GM12878 (cell line): ENCODE measurements around the gene OGDHL. TPM values are rescaled to one million over a fixed set of nuclear protein-coding genes. Genes with fewer than 3 reads are reported as not detected.

Experiments used
- ATAC-seq: fragments of 200-7000 bp; cut with Tn5 transposase; 3 replicates; pipeline ENCODE4 v1.9.1; 2020; ENCODE audit warnings: mild to moderate bottlenecking, moderate library complexity
- BruUV-seq: library from RNA; stranded (reverse); fragments of 400-500 nt; replicated peaks from 2 replicates; lab custom pipeline; 2021; lab: Mats Ljungman, UMichigan
- CTCF ChIA-PET: fragments of 300-600 bp; sonication (Branson Sonifier 250); formaldehyde crosslinking; extraction: SDS; loops from one replicate; lab custom pipeline; 2021; ENCODE audit warnings: inconsistent platforms; lab: Yijun Ruan, JAX
- POLR2A ChIA-PET: fragments of 350-600 bp; formaldehyde crosslinking; extraction: SDS; loops from one replicate; lab custom pipeline; 2021; ENCODE audit warnings: inconsistent platforms; lab: Charles Lee
- RAD21 ChIA-PET: fragments of 300-600 bp; sonication (Branson Sonifier 250); formaldehyde crosslinking; loops from one replicate; lab custom pipeline; 2023; ENCODE audit warnings: antibody characterized with exemption; ENCODE audit not compliant: unreplicated experiment; lab: Charles Lee
- SMC1A ChIA-PET: fragments of 300-600 bp; sonication (Branson Sonifier 250); formaldehyde crosslinking; loops from one replicate; lab custom pipeline; 2023; ENCODE audit not compliant: unreplicated experiment, uncharacterized antibody; lab: Charles Lee
- DNase-seq: peaks from one replicate; pipeline ENCODE4 v3.0.0-alpha.2; 2011; ENCODE audit warnings: low read depth, low spot score
- FAIRE-seq: peaks from 3 replicates; lab custom pipeline; 2011; peaks lifted over from hg19 to GRCh38; lab: Jason Lieb, UNC
- H2AFZ ChIP-seq: 2 replicates; pipeline ENCODE4 v1.6.0; 2011; ENCODE audit warnings: low read depth, low read length, control low read depth; ENCODE audit not compliant: control insufficient read depth
- H3K27ac ChIP-seq: 2 replicates; pipeline ENCODE4 v1.5.1; 2011; ENCODE audit warnings: control low read depth; ENCODE audit not compliant: control insufficient read depth, insufficient read depth
- H3K27me3 ChIP-seq, 2 experiments: replicated peaks in 1 of 2; 2 replicates each; pipeline versions ENCODE4 v1.6.0 to v1.6.1; 2011; ENCODE audit warnings: low read length in 1 of 2; ENCODE audit not compliant: control insufficient read depth in 2 of 2, insufficient read depth in 2 of 2
- H3K36me3 ChIP-seq, 2 experiments: 2 replicates each; pipeline ENCODE4 v1.5.1; 2011; ENCODE audit warnings: low read length in 1 of 2; ENCODE audit not compliant: control insufficient read depth in 2 of 2, insufficient read depth in 2 of 2
- H3K4me1 ChIP-seq: 2 replicates; pipeline ENCODE4 v1.6.1; 2011; ENCODE audit warnings: mild to moderate bottlenecking, low read length, moderate library complexity, mixed read lengths; ENCODE audit not compliant: control insufficient read depth, insufficient read depth
- H3K4me2 ChIP-seq: 2 replicates; pipeline ENCODE4 v1.6.0; 2011; ENCODE audit warnings: control low read depth; ENCODE audit not compliant: control insufficient read depth, insufficient read depth
- H3K4me3 ChIP-seq: fragments of 200-600 bp; sonication (generic); 2 replicates; pipeline ENCODE4 v1.5.1; 2016
- H3K79me2 ChIP-seq: 2 replicates; pipeline ENCODE4 v1.6.0; 2011; ENCODE audit warnings: low read length; ENCODE audit not compliant: control insufficient read depth, insufficient read depth
- H3K9ac ChIP-seq: 2 replicates; pipeline ENCODE4 v1.8.0; 2011; ENCODE audit warnings: low read length, control low read depth, mixed read lengths; ENCODE audit not compliant: control insufficient read depth, insufficient read depth
- H3K9me3 ChIP-seq: replicated peaks from 3 replicates; pipeline ENCODE4 v1.5.1; 2011; ENCODE audit warnings: mild to moderate bottlenecking, low read length; ENCODE audit not compliant: control insufficient read depth, insufficient read depth
- H4K20me1 ChIP-seq: 2 replicates; pipeline ENCODE4 v1.6.0; 2011; ENCODE audit not compliant: control insufficient read depth, insufficient read depth
- BMI1 ChIP-seq: fragments of 450-650 bp; IDR thresholded peaks from 2 replicates; pipeline ENCODE4 v1.6.1; 2016; ENCODE audit warnings: mild to moderate bottlenecking, moderate library complexity, borderline replicate concordance
- CREB1 ChIP-seq: IDR thresholded peaks from 2 replicates; pipeline ENCODE4 v1.6.1; 2012; ENCODE audit warnings: low read depth, mild to moderate bottlenecking, inconsistent platforms
- CTCF ChIP-seq, 3 experiments: IDR thresholded peaks in 2 of 3; conservative IDR thresholded peaks in 1 of 3; 2 replicates each; pipeline ENCODE4 v1.5.1; 2011; ENCODE audit warnings: low read depth in 3 of 3, low read length in 3 of 3, mild to moderate bottlenecking in 3 of 3, control low read depth in 2 of 3, moderate library complexity in 2 of 3, inconsistent platforms in 1 of 3, mixed read lengths in 1 of 3; ENCODE audit not compliant: control insufficient read depth in 2 of 3, insufficient read depth in 1 of 3; ENCODE audit errors: extremely low read depth in 1 of 3
- DPF2 ChIP-seq: fragments of 450-650 bp; IDR thresholded peaks from 2 replicates; pipeline ENCODE4 v1.6.1; 2017; ENCODE audit warnings: mild to moderate bottlenecking
- MEF2A ChIP-seq: IDR thresholded peaks from 2 replicates; pipeline ENCODE4 v1.6.1; 2011; ENCODE audit warnings: low read depth, mild to moderate bottlenecking, low read length, moderate library complexity; ENCODE audit not compliant: insufficient read depth
- NFYA ChIP-seq: IDR thresholded peaks from 2 replicates; pipeline ENCODE4 v1.6.1; 2011; ENCODE audit warnings: low read depth, mild to moderate bottlenecking, low read length, improper control_type of control experiment, borderline replicate concordance
- RB1 ChIP-seq: fragments of 450-650 bp; formaldehyde crosslinking; IDR thresholded peaks from 2 replicates; pipeline ENCODE4 v1.6.1; 2017; ENCODE audit warnings: mild to moderate bottlenecking, borderline replicate concordance
- SIX5 ChIP-seq: IDR thresholded peaks from 2 replicates; pipeline ENCODE4 v1.6.1; 2011; ENCODE audit warnings: mild to moderate bottlenecking, low read depth, low read length, moderate library complexity; ENCODE audit not compliant: severe bottlenecking
- SMC3 ChIP-seq: IDR thresholded peaks from 2 replicates; pipeline ENCODE4 v1.6.1; 2011; ENCODE audit warnings: low read length, improper control_type of control experiment, borderline replicate concordance
- TCF12 ChIP-seq: IDR thresholded peaks from 2 replicates; pipeline ENCODE4 v1.6.1; 2011; ENCODE audit warnings: low read depth, mild to moderate bottlenecking, low read length
- TCF7 ChIP-seq: IDR thresholded peaks from 2 replicates; pipeline ENCODE4 v1.6.1; 2014; ENCODE audit warnings: antibody characterized with exemption, borderline replicate concordance
- ZNF274 ChIP-seq: IDR thresholded peaks from one replicate; pipeline ENCODE4 v1.8.0; 2011; ENCODE audit not compliant: insufficient read length, insufficient read depth
- ZNF384 ChIP-seq: IDR thresholded peaks from 2 replicates; pipeline ENCODE4 v1.6.1; 2012; ENCODE audit warnings: low read depth, mild to moderate bottlenecking, low read length, improper control_type of control experiment, borderline replicate concordance
- WGBS: methylation state at CpG from one replicate; pipeline ENCODE4 v1.1.6; 2016; ENCODE audit warnings: low lambda C conversion rate; ENCODE audit not compliant: insufficient replicate concordance, insufficient coverage; ENCODE audit errors: missing lambda C conversion rate; 5-methylcytosine and 5-hydroxymethylcytosine counted together
- in situ Hi-C: fragments of 300-500 bp; cut with MboI; formaldehyde crosslinking; loops from 9 replicates; pipeline ENCODE4 v1.14.3; 2018; ENCODE audit warnings: mixed read lengths
- intact Hi-C: fragments of 100-400 bp; cut with micrococcal nuclease; formaldehyde crosslinking; loops from one replicate; pipeline ENCODE4 v1.14.2; 2022; ENCODE audit not compliant: unreplicated experiment
- polyA plus RNA-seq, 11 experiments: library from polyadenylated mRNA; depleted of rRNA in 4 of 11; unstranded in 6 of 11; stranded (reverse) in 5 of 11; fragments of >200 nt; fragmentation: Nextera tagmentation in 4 of 11; fragmentation: Illumina TruSeq in 1 of 11; extraction: Ambion mirVana in 4 of 11; extraction: Trizol in 1 of 11; gene quantifications; 1 replicate in 1 of 11; 2 replicates in 10 of 11; pipeline versions ENCODE4 v1.2.1 to v1.2.3, GENCODE V29; 2011 to 2016; ENCODE audit warnings: inconsistent platforms in 2 of 11, missing spikeins in 2 of 11, low read depth in 1 of 11
- total RNA-seq, 4 experiments: library from RNA; depleted of rRNA in 3 of 4; stranded (reverse); fragments of >200 nt in 3 of 4; fragmentation: Illumina TruSeq in 1 of 4; extraction: Trizol in 1 of 4; gene quantifications; 2 replicates each; pipeline versions ENCODE4 v1.2.1 to v1.2.3, GENCODE V29; 2013 to 2021

Gene OGDHL
- total and polyA plus RNA-seq, 10 of the 15 experiments (the other 5 are each of a cell fraction or from before 2014, with no cell fraction given) = 0.02 to 13.3 (median 0.34) TPM

- CTCF ChIA-PET = no interaction called here
- H3K27ac ChIP-seq = no peak overlapping the region
- no peak overlapping the region for H3K9ac ChIP-seq
- ATAC-seq (no peak), FAIRE-seq (no peak), DNase-seq (no peak)
- H3K9me3 ChIP-seq = no peaks in the 10 kb centered on the region
- 11% methylated on average over 5 of the region's 5 CpGs for WGBS
- no peaks in the 10 kb centered on the region for H3K4me1 ChIP-seq
- TF ChIP-seq TCF12 (no peak), SIX5 (no peak), ZNF274 (no peak), RB1 (no peak), DPF2 (no peak), NFYA (no peak), BMI1 (no peak), CTCF (IDR thresholded peaks at IDR 0.05 in 2 of 3, conservative IDR thresholded peaks at IDR 0.05 in 1 of 3; ENCODE audit: control insufficient read depth in 2 of 3, extremely low read depth in 1 of 3, insufficient read depth in 1 of 3, low read depth in 3 of 3, low read length in 3 of 3) (no peak), TCF7 (no peak), MEF2A (no peak), CREB1 (no peak), ZNF384 (no peak), SMC3 (no peak)
- intact Hi-C loops = no loop called here
- no peaks in the 10 kb centered on the region for H3K27me3 ChIP-seq
- H3K79me2 ChIP-seq = no peaks in the 10 kb centered on the region
- in situ Hi-C loops = no loop called here
- no peak overlapping the region for H3K4me3 ChIP-seq
- H3K36me3 ChIP-seq = no peaks in the 10 kb centered on the region
- H2AFZ ChIP-seq = no peak overlapping the region
- no peak overlapping the region for H3K4me2 ChIP-seq
- POLR2A ChIA-PET = no interaction called here
- RAD21 ChIA-PET = no interaction called here
- H4K20me1 ChIP-seq = no peaks in the 10 kb centered on the region
- BruUV-seq = no TSS peak
- SMC1A ChIA-PET = interaction anchor here (0.8 kb wide), 1 partner anchor 11 kb away, joined by 3 read pairs; no protein-coding TSS in a partner anchor
Observed at GRCh38 chr10:49791100-49791499, 29.0 kb upstream of the OGDHL start.
